H9 (cell line): ENCODE data around the gene DPP7. TPM values are rescaled to one million over a fixed set of nuclear protein-coding genes. Genes with fewer than 3 reads are reported as not detected.
"Not testable (repeated sequence)": the region's sequence is repeated elsewhere in the genome, so short reads cannot be mapped to it uniquely, and the experiment has no call there.

Experiments
- DNase-seq: peaks from one replicate; pipeline ENCODE4 v3.0.0-alpha.2; 2017
- H2AFZ ChIP-seq: one replicate; pipeline ENCODE4 v1.6.1; 2013; ENCODE audit warnings: mild to moderate bottlenecking, low read length, control low read depth, moderate library complexity
- H2AK5ac ChIP-seq: 2 replicates; pipeline ENCODE4 v1.6.1; 2013; ENCODE audit warnings: low read length, control low read depth, mixed read lengths; ENCODE audit not compliant: insufficient read length
- H2BK120ac ChIP-seq: one replicate; pipeline ENCODE4 v1.6.1; 2013; ENCODE audit warnings: low read depth, mild to moderate bottlenecking, low read length, control low read depth, inconsistent platforms; ENCODE audit not compliant: poor library complexity, severe bottlenecking
- H2BK12ac ChIP-seq: 2 replicates; pipeline ENCODE4 v1.6.1; 2013; ENCODE audit warnings: low read length, control low read depth, mixed read lengths, low read depth; ENCODE audit not compliant: insufficient read length
- H2BK15ac ChIP-seq: 2 replicates; pipeline ENCODE4 v1.6.1; 2013; ENCODE audit warnings: low read depth, low read length, control low read depth
- H2BK20ac ChIP-seq: one replicate; pipeline ENCODE4 v1.6.1; 2013; ENCODE audit warnings: low read depth, mild to moderate bottlenecking, low read length, control low read depth, inconsistent platforms; ENCODE audit not compliant: poor library complexity, severe bottlenecking
- H2BK5ac ChIP-seq: 2 replicates; pipeline ENCODE4 v1.6.1; 2013; ENCODE audit warnings: low read length, control low read depth, mixed read lengths; ENCODE audit not compliant: insufficient read length
- H3K14ac ChIP-seq: 2 replicates; pipeline ENCODE4 v1.6.1; 2013; ENCODE audit warnings: low read length, control low read depth; ENCODE audit not compliant: insufficient read depth
- H3K18ac ChIP-seq: 2 replicates; pipeline ENCODE4 v1.6.1; 2013; ENCODE audit warnings: low read depth, mild to moderate bottlenecking, mixed read lengths, low read length, control low read depth; ENCODE audit not compliant: insufficient read length
- H3K23ac ChIP-seq: 2 replicates; pipeline ENCODE4 v1.6.1; 2013; ENCODE audit warnings: low read length, control low read depth, mixed read lengths, low read depth; ENCODE audit not compliant: insufficient read length
- H3K23me2 ChIP-seq: 2 replicates; pipeline ENCODE4 v1.6.1; 2013; ENCODE audit warnings: low read depth, mild to moderate bottlenecking, mixed read lengths, low read length, control low read depth; ENCODE audit not compliant: insufficient read length, poor library complexity, severe bottlenecking
- H3K27ac ChIP-seq: 2 replicates; pipeline ENCODE4 v1.5.1; 2013; ENCODE audit warnings: low read length, control low read depth, mixed read lengths, low read depth; ENCODE audit not compliant: insufficient read length
- H3K27me3 ChIP-seq: 2 replicates; pipeline ENCODE4 v1.6.1; 2013; ENCODE audit warnings: low read length, control low read depth, inconsistent platforms; ENCODE audit not compliant: insufficient read depth
- H3K4ac ChIP-seq: 2 replicates; pipeline ENCODE4 v1.6.1; 2013; ENCODE audit warnings: low read depth, mild to moderate bottlenecking, control low read depth, inconsistent platforms, low read length, moderate library complexity
- H3K4me1 ChIP-seq: 2 replicates; pipeline ENCODE4 v1.6.1; 2013; ENCODE audit warnings: low read length, control low read depth, inconsistent platforms; ENCODE audit not compliant: insufficient read depth
- H3K4me2 ChIP-seq: 2 replicates; pipeline ENCODE4 v1.6.1; 2013; ENCODE audit warnings: low read length, control low read depth, mixed read lengths; ENCODE audit not compliant: insufficient read length, insufficient read depth
- H3K56ac ChIP-seq: 2 replicates; pipeline ENCODE4 v1.6.1; 2013; ENCODE audit warnings: low read depth, mild to moderate bottlenecking, mixed read lengths, low read length, control low read depth; ENCODE audit not compliant: insufficient read length
- H3K79me1 ChIP-seq: 2 replicates; pipeline ENCODE4 v1.6.1; 2013; ENCODE audit warnings: low read depth, mild to moderate bottlenecking, moderate library complexity, low read length, control low read depth, inconsistent platforms; ENCODE audit not compliant: insufficient read depth, poor library complexity, severe bottlenecking
- H3K79me2 ChIP-seq: 2 replicates; pipeline ENCODE4 v1.6.1; 2013; ENCODE audit warnings: low read length, control low read depth, inconsistent platforms; ENCODE audit not compliant: insufficient read depth
- H3K9ac ChIP-seq: 2 replicates; pipeline ENCODE4 v1.6.1; 2013; ENCODE audit warnings: low read length, control low read depth, mixed read lengths; ENCODE audit not compliant: insufficient read length; ENCODE audit errors: extremely low read depth
- H3K9me3 ChIP-seq: one replicate; pipeline ENCODE4 v1.6.1; 2013; ENCODE audit warnings: low read depth, low read length, inconsistent platforms; ENCODE audit not compliant: control insufficient read depth
- H3T11ph ChIP-seq: one replicate; pipeline ENCODE4 v1.6.1; 2013; ENCODE audit warnings: mild to moderate bottlenecking, low read length, control low read depth, inconsistent platforms
- H4K20me1 ChIP-seq: one replicate; pipeline ENCODE4 v1.6.1; 2013; ENCODE audit not compliant: control insufficient read depth, insufficient read length, insufficient read depth
- H4K5ac ChIP-seq: 2 replicates; pipeline ENCODE4 v1.6.1; 2013; ENCODE audit warnings: low read depth, mild to moderate bottlenecking, mixed read lengths, low read length, control low read depth; ENCODE audit not compliant: insufficient read length
- H4K8ac ChIP-seq: replicated peaks from 2 replicates; pipeline ENCODE4 v1.6.1; 2013; ENCODE audit warnings: low read length, control low read depth, mixed read lengths, low read depth; ENCODE audit not compliant: insufficient read length
- H4K91ac ChIP-seq: 2 replicates; pipeline ENCODE4 v1.6.1; 2013; ENCODE audit warnings: low read depth, mild to moderate bottlenecking, moderate library complexity, mixed read lengths, low read length, control low read depth; ENCODE audit not compliant: insufficient read length
- H3K27ac Mint-ChIP-seq, 3 experiments: 2 replicates in 2 of 3; 3 replicates in 1 of 3; pipeline ENCODE4 v1.8.0; 2020 to 2021; ENCODE audit warnings: mixed read lengths in 3 of 3, mild to moderate bottlenecking in 1 of 3, moderate library complexity in 1 of 3
- H3K27me3 Mint-ChIP-seq: 2 replicates; pipeline ENCODE4 v1.8.0; 2021; ENCODE audit warnings: low read depth, mild to moderate bottlenecking, moderate library complexity, mixed read lengths
- H3K36me3 Mint-ChIP-seq, 3 experiments: 2 replicates in 2 of 3; 3 replicates in 1 of 3; pipeline ENCODE4 v1.8.0; 2020 to 2021; ENCODE audit warnings: low read depth in 3 of 3, mixed read lengths in 3 of 3; ENCODE audit not compliant: insufficient read depth in 1 of 3
- H3K4me1 Mint-ChIP-seq, 2 experiments: 2 replicates each; pipeline ENCODE4 v1.8.0; 2020; ENCODE audit warnings: mixed read lengths in 2 of 2
- H3K4me3 Mint-ChIP-seq, 2 experiments: 2 replicates in 1 of 2; 3 replicates in 1 of 2; pipeline ENCODE4 v1.8.0; 2020 to 2021; ENCODE audit warnings: mild to moderate bottlenecking in 2 of 2, mixed read lengths in 2 of 2, moderate library complexity in 1 of 2
- H3K9me3 Mint-ChIP-seq, 2 experiments: 2 replicates in 1 of 2; 3 replicates in 1 of 2; pipeline ENCODE4 v1.8.0; 2020; ENCODE audit warnings: mild to moderate bottlenecking in 2 of 2, mixed read lengths in 2 of 2, moderate library complexity in 1 of 2
- WGBS: extraction: QIAGEN DNeasy Blood & Tissue Kit; methylation state at CpG from one replicate; pipeline ENCODE4 v1.1.7; 2013; ENCODE audit warnings: missing lambda C conversion rate, low lambda C conversion rate, mixed read lengths; ENCODE audit not compliant: insufficient read length; ENCODE audit errors: extremely low coverage; 5-methylcytosine and 5-hydroxymethylcytosine counted together
- total RNA-seq: library from RNA; stranded (reverse); gene quantifications from 2 replicates; pipeline ENCODE4 v1.2.1, GENCODE V29; 2021

Gene DPP7
- total RNA-seq, 1 experiment from 2014 or later, result 29.4 TPM

DNA sequence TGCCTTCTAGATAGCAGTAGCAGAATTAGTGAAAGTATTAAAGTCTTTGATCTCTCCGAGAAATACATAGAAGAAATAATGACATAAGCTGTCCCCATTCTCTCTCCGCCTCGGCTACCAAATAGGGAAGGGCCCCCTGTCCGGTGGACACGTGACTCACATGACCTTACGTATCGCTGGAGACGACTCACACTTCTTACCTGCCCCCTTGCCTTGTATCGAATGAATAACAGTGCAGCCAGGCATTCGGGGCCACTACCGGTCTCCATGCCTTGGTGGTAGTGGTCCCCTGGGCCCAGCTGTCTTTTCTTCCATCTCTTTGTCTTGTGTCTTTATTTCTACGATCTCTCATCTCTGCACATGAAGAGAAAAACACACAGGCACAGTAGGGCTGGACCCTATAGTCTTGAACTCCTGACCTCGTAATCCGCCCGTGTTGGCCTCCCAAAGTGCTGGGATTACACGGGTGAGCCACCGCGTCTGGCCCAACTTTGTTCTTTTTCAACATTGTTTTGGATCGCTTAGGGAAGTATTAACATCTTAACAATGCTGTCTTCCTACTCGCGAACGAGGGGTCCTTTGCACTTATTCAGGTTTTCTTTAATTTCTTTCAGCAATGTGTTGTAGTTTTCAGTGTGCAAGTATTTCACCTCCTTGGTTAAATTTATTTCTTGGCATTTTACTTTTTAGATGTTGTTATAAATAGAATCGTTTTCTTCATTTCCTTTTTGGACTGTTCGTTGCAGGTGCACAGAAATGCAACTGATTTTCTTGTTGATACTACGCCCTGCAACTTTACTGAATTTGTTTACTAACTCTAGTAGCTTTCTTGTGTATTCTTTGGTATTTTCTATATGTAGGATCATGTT lies 7.6 kb upstream of the DPP7 start:
- not testable (repeated sequence) for H3K4ac ChIP-seq, H3K9ac ChIP-seq, DNase-seq, H2AFZ ChIP-seq, H3K23me2 ChIP-seq, H2BK120ac ChIP-seq, H2BK20ac ChIP-seq, H3K9me3 ChIP-seq, H3K79me2 ChIP-seq, H3K4me2 ChIP-seq, H3K79me1 ChIP-seq, H3K4me1 ChIP-seq, H3T11ph ChIP-seq, H3K56ac ChIP-seq, H3K27me3 ChIP-seq, H4K5ac ChIP-seq, H3K27ac Mint-ChIP-seq, H3K27ac ChIP-seq, H2BK15ac ChIP-seq, H2BK12ac ChIP-seq, H3K14ac ChIP-seq, H2AK5ac ChIP-seq, H3K23ac ChIP-seq, H4K20me1 ChIP-seq, H4K8ac ChIP-seq, H2BK5ac ChIP-seq, H4K91ac ChIP-seq, H3K18ac ChIP-seq, H3K36me3 Mint-ChIP-seq, H3K9me3 Mint-ChIP-seq, H3K4me1 Mint-ChIP-seq
- no CpG with 5 or more reads among the region's 25 CpGs for WGBS
- H3K27me3 Mint-ChIP-seq, result peaks cover 19% of the 10 kb centered on the region
- H3K4me3 Mint-ChIP-seq, result peak overlapping the region in 1 of 2 experiments; percentile 30; a peak in 2 of 5 replicates

- not testable (repeated sequence) for H2BK120ac ChIP-seq, DNase-seq
Measured at GRCh38 chr9:137118092-137118603, 3.6 kb upstream of the DPP7 start.

More at GRCh38 chr9:137118092-137118603, 3.6 kb upstream of the DPP7 start:
- WGBS, result no CpG with 5 or more reads among the region's 12 CpGs
- not testable (repeated sequence) for H2BK5ac ChIP-seq, H3K4ac ChIP-seq, H4K8ac ChIP-seq, H3K36me3 Mint-ChIP-seq, H2BK20ac ChIP-seq, H3K27ac Mint-ChIP-seq, H3K56ac ChIP-seq, H3T11ph ChIP-seq, H3K4me3 Mint-ChIP-seq, H3K14ac ChIP-seq, H3K9ac ChIP-seq, H3K23me2 ChIP-seq, H4K91ac ChIP-seq, H2BK12ac ChIP-seq, H3K4me1 ChIP-seq, H3K79me1 ChIP-seq, H3K4me2 ChIP-seq, H4K20me1 ChIP-seq, H3K23ac ChIP-seq, H3K27me3 ChIP-seq, H3K79me2 ChIP-seq, H4K5ac ChIP-seq, H3K9me3 ChIP-seq, H2AFZ ChIP-seq, H3K4me1 Mint-ChIP-seq, H3K18ac ChIP-seq, H3K9me3 Mint-ChIP-seq, H2AK5ac ChIP-seq, H3K27ac ChIP-seq, H2BK15ac ChIP-seq
- H3K27me3 Mint-ChIP-seq, result peaks cover 42% of the 10 kb centered on the region
